ENCODE measurements around the gene SNRNP35. TPM values are rescaled to one million over a fixed set of nuclear protein-coding genes. Genes with fewer than 3 reads are reported as not detected.

The SNRNP35 gene
- total and polyA plus RNA-seq, 2 donors (not counting 1 experiment from before 2014, with no cell fraction given), result 33.8 to 57.8 TPM

GRCh38 chr12:123471374-123472068, 13.6 kb downstream of the SNRNP35 start:
- H3K4me2 ChIP-seq (replicated peaks; ENCODE audit: low read depth, low read length, poor library complexity, severe bottlenecking), result no peak overlapping the region
- H3K9me3 ChIP-seq (ENCODE audit: control extremely low read depth in 1 of 3, control insufficient read depth in 2 of 3, insufficient read depth in 1 of 3, low read length in 2 of 3), result no peaks in the 10 kb centered on the region
- peaks cover 0 to 3% of the 10 kb centered on the region in 2 experiments for H3K36me3 ChIP-seq (replicated peaks in 1 of 2; ENCODE audit: control extremely low read depth in 1 of 2, control insufficient read depth in 1 of 2, extremely low read depth in 1 of 2, insufficient read depth in 2 of 2, low read length in 1 of 2)
- intact Hi-C loops (cut with micrococcal nuclease), result no loop called here
- H3K27ac Mint-ChIP-seq, result no peak overlapping the region
- CTCF ChIA-PET, result no interaction called here
- H3K9ac ChIP-seq (ENCODE audit: low read length), result no peak overlapping the region
- H4K20me1 ChIP-seq (ENCODE audit: control insufficient read depth, insufficient read depth, low read length, poor library complexity, severe bottlenecking), result peaks cover 13% of the 10 kb centered on the region
- 96% methylated on average over 5 of the region's 8 CpGs for WGBS (ENCODE audit: insufficient coverage)
- no peak overlapping the region for H3K4me3 ChIP-seq (ENCODE audit: control extremely low read depth in 1 of 5, extremely low read depth in 1 of 5, insufficient read depth in 1 of 5, low read depth in 2 of 5, low read length in 4 of 5)
- H3K27ac ChIP-seq (ENCODE audit: low read length in 2 of 2), result no peak overlapping the region
- H3K27me3 Mint-ChIP-seq, result no peaks in the 10 kb centered on the region
- no peaks in the 10 kb centered on the region for H3K9me3 Mint-ChIP-seq (ENCODE audit: insufficient read depth)
- peaks cover 9 to 16% of the 10 kb centered on the region in 2 donors for H3K4me1 ChIP-seq (ENCODE audit: control insufficient read depth in 2 of 2, insufficient read depth in 2 of 2, low read length in 2 of 2)
- H3K79me2 ChIP-seq (ENCODE audit: control insufficient read depth, insufficient read depth, low read length), result peaks cover 49% of the 10 kb centered on the region
- no peak for DNase-seq
- H3K27me3 ChIP-seq (replicated peaks in 1 of 4; ENCODE audit: control extremely low read depth in 1 of 4, control insufficient read depth in 3 of 4, insufficient read depth in 4 of 4, low read length in 3 of 4), result no peaks in the 10 kb centered on the region
- no peak overlapping the region for H3K4me3 Mint-ChIP-seq
- POLR2A ChIA-PET, result no interaction called here
- H3K4me1 Mint-ChIP-seq, result peaks cover 5% of the 10 kb centered on the region
- H2AFZ ChIP-seq (ENCODE audit: insufficient read depth, low read depth, low read length, poor library complexity, severe bottlenecking), result no peak overlapping the region
- TF ChIP-seq EZH2 (IDR thresholded peaks at IDR 0.05; ENCODE audit: borderline replicate concordance, insufficient read depth, low read depth, low read length, poor library complexity, severe bottlenecking), result no peak
- TF ChIP-seq CTCF (IDR thresholded peaks at IDR 0.05), result no peak
- ATAC-seq (ENCODE audit: low read depth), result no peak

- intact Hi-C loops (cut with micrococcal nuclease), result no loop called here
- H3K36me3 ChIP-seq (replicated peaks in 1 of 2; ENCODE audit: control extremely low read depth in 1 of 2, control insufficient read depth in 1 of 2, extremely low read depth in 1 of 2, insufficient read depth in 2 of 2, low read length in 1 of 2), result peaks cover 0 to 3% of the 10 kb centered on the region in 2 experiments
- H3K4me1 Mint-ChIP-seq, result peaks cover 5% of the 10 kb centered on the region
- H3K27me3 ChIP-seq (replicated peaks in 1 of 4; ENCODE audit: control extremely low read depth in 1 of 4, control insufficient read depth in 3 of 4, insufficient read depth in 4 of 4, low read length in 3 of 4), result no peaks in the 10 kb centered on the region
- H2AFZ ChIP-seq (ENCODE audit: insufficient read depth, low read depth, low read length, poor library complexity, severe bottlenecking), result no peak overlapping the region
- peaks cover 9 to 16% of the 10 kb centered on the region in 2 donors for H3K4me1 ChIP-seq (ENCODE audit: control insufficient read depth in 2 of 2, insufficient read depth in 2 of 2, low read length in 2 of 2)
- ATAC-seq (ENCODE audit: low read depth) (no peak), DNase-seq (no peak)
- no peak overlapping the region for H3K27ac ChIP-seq (ENCODE audit: low read length in 2 of 2)
- H3K4me3 Mint-ChIP-seq, result no peak overlapping the region
- peaks cover 40% of the 10 kb centered on the region for H3K79me2 ChIP-seq (ENCODE audit: control insufficient read depth, insufficient read depth, low read length)
- TF ChIP-seq CTCF (IDR thresholded peaks at IDR 0.05) (no peak), EZH2 (IDR thresholded peaks at IDR 0.05; ENCODE audit: borderline replicate concordance, insufficient read depth, low read depth, low read length, poor library complexity, severe bottlenecking) (no peak)
- 96% methylated on average over 12 of the region's 12 CpGs for WGBS (ENCODE audit: insufficient coverage)
- H3K9me3 ChIP-seq (ENCODE audit: control extremely low read depth in 1 of 3, control insufficient read depth in 2 of 3, insufficient read depth in 1 of 3, low read length in 2 of 3), result no peaks in the 10 kb centered on the region
- H4K20me1 ChIP-seq (ENCODE audit: control insufficient read depth, insufficient read depth, low read length, poor library complexity, severe bottlenecking), result peaks cover 13% of the 10 kb centered on the region
- ChIA-PET POLR2A (interaction anchor here (0.6 kb wide), 1 partner anchor 75 kb away, joined by 8 read pairs; no protein-coding TSS in a partner anchor), CTCF (no interaction called here)
- H3K27ac Mint-ChIP-seq, result no peak overlapping the region
- no peaks in the 10 kb centered on the region for H3K9me3 Mint-ChIP-seq (ENCODE audit: insufficient read depth)
- no peaks in the 10 kb centered on the region for H3K27me3 Mint-ChIP-seq
- H3K4me2 ChIP-seq (replicated peaks; ENCODE audit: low read depth, low read length, poor library complexity, severe bottlenecking), result no peak overlapping the region
- H3K4me3 ChIP-seq (ENCODE audit: control extremely low read depth in 1 of 5, extremely low read depth in 1 of 5, insufficient read depth in 1 of 5, low read depth in 2 of 5, low read length in 4 of 5), result no peak overlapping the region
- H3K9ac ChIP-seq (ENCODE audit: low read length), result no peak overlapping the region
Measured at GRCh38 chr12:123472438-123472849, 14.5 kb downstream of the SNRNP35 start.
